Gastrocnemius medialis (tissue), 4 donors: ENCODE data around the gene ASCL5.

ENCODE experiments used
- CTCF ChIP-seq, 5 experiments: fragments of 450-650 bp in 3 of 5; fragments of 200-600 bp in 2 of 5; sonication (generic) in 2 of 5; IDR thresholded peaks in 4 of 5; conservative IDR thresholded peaks in 1 of 5; 1 replicate in 4 of 5; 2 replicates in 1 of 5; pipeline ENCODE4 v1.5.1; 2016 to 2019; ENCODE audit warnings: antibody characterized with exemption in 5 of 5, mild to moderate bottlenecking in 3 of 5, moderate library complexity in 3 of 5
- POLR2A ChIP-seq, 2 donors: fragments of 450-650 bp; IDR thresholded peaks; one replicate each; pipeline ENCODE4 v1.6.1; 2017; ENCODE audit warnings: antibody characterized with exemption in 2 of 2, mild to moderate bottlenecking in 2 of 2, moderate library complexity in 2 of 2

GRCh38 chr1:201142011-201142848 is 15.2 kb upstream of the ASCL5 start:
- no peak for TF ChIP-seq CTCF (IDR thresholded peaks at IDR 0.05 in 4 of 5, conservative IDR thresholded peaks at IDR 0.05 in 1 of 5)
- TF ChIP-seq POLR2A (IDR thresholded peaks at IDR 0.05) = no peak
